ENCODE measurements around the gene METTL22.

The METTL22 gene

DNA sequence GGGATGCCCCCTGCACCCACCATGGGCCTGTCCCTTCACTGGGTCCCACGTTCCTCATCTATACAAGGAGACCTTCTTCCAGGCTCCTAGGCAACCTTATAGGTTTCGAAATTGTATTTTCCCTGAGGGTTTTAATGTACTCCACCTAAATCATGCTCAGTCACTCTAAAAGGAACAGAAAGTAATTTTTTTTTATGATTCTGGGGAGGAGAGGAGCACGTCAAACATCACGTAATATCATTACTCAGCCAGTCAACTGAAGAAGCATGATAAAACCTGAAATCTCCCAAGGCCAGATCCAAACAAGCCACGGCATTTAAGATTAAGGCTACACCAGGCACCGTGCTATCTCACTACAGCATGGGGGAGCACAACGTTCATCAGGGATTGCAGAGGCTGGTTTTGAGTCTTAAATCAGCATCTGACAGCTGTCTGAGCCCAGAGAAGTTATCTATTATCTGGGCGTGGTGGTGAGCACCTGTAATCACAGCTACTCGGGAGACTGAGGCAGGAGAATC, 27.3 kb upstream of the METTL22 start:
- no peak for DNase-seq

DNA sequence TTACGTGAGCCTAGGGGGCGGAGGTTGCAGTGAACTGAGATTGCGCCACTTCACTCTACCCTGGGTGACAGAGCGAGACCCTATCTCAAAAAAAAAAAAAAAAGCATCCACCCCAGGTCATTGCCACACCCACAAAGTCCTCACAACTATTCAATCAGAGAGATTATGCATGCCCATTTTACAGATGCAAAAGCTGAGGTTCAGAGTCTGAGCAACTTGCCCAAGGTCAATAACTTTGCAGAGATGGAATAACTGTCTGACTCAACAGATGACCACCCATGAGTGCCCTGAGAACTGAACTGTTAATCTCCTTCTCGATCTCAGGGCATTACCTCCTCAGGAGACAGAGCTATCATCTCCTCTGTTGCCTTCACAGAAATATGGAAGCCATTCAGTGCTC, 25.7 kb upstream of the METTL22 start:
- no peak for DNase-seq

DNA sequence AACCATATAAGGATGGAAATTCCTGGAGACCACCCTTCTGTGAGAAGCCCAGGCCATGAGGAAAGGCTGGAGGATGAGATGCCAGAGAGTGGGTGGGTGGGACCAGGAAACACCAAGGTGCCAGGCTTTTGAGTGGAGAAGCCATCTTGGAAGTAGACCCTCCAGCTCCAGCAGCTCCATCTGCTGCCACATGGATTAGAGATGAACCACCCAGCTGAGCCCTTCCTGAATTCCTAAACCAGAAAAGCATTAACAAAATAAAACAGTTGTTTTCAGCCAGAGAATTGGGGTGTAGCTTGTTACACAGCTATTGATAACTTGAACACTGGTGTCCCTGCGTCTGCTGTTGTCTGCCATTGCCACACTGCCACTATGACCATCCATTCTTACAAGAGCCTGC, 24.9 kb upstream of the METTL22 start:
- DNase-seq = no peak

DNA sequence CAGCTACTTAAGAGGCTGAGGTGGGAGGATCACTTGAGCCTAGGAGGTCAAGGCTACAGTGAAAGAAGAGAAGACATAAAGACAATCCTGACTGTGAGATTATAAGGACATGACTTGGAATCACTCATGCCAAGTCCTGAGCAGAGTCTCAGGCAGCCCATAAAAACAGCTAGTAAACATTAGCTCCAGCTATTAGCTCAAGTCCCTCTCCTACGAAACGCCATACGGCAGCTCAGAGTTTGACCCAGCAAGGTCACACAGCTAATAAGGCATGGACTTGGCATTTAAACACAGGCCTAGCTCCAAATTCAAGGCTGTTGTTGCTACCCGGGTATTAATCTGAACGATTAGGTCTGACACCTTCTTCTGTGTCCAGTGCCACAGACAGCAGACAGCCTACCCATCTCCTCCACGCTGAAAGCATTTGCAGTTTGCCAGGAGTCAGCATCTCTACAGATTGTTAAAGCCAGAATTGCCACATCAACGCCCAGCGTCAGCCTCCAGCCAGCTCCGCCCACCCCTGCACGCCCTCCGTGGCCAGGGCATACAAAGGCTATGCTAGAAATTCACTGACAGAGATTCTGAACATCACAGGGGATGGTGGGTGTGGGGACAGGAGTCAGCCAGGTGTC, 21.2 kb upstream of the METTL22 start:
- DNase-seq = no peak

DNA sequence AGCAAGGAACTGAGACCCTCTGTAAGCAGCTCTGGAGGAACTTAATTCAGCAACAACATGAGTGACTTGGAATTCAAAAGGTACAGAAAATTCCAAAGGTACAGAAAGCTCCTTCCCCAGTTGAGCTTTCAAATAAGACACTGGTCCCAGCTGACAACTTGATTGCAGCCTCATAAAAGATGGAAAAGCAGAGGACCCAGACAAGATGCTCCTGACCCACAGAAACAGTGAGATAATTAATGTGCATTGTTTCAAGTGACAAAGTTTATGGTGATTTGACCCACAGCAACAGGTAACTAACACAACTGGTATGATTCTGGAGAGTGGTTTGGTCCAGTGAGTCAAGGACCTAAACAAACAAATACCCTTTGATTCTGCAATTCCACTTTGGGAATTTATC, 15.9 kb upstream of the METTL22 start:
- DNase-seq = no peak

DNA sequence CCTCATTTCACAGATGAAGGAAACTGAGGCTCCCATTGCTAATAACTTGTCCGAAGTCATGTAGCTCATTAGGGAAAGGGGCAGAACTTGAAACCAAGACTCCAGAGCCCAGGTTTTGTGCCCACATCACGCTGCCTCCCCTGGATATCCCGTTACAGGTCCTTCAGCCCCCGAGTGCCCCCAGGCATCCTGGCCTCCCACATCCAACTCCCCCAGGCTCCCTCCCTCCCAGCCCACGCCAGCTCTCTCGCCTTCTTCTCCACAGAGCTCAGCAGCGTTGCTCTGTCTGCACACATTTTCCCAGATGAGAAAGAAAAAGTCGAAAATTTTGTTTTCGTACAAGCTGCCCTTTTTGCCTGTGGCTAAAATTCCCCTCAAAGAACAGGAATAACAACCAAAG, 14.3 kb upstream of the METTL22 start:
- no peak for DNase-seq

DNA sequence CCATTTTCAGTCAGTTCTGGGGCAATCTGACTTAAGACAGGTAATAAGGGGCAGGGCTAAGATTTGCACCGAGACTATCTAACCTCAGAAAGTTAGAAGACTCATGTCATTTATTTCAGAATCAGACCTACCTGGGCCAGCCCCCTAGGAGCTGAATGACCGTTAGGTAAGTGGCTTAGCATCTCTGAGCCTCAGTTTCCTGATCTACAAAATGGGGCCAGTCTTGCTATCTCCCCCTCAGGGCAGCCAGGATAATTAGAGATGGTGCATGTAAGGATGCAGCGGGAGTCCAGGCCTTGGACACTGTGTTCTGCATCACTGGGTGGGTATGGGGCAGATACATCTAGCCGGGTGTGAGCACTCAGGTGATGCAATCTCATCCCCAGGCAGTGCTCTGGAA, 10.4 kb upstream of the METTL22 start:
- no peak for DNase-seq

DNA sequence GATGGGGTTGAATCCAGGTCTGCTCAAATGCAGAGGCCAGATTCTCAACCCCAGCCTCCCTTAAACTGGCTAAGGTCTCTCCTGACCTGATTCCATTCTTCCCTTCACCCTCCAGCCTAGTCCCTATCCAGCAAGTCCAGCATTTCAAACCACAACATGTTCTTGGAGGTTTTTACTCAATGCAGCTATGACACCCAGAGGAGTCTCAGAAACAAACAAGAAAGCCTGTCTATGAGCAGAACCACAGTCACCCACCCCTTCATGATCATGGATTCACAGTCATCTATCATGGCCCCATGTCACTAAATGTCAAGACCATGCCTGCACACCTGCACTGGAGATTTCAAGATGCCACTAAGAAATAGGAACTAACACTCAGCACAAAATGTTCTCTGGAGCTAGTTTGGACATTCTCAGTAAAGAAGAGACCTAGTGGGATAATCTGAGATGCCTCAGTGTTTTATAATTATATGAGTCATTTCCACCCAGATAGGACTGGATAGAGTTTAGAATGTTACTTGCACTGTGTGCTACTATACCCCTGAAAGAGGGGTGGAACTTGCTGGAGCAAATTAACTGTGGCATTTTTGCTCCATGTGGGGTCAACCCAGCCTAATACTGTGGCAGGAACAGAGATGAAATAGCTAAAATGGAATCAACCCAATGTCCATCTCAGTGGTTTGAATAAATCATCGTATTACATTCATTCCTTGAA, 9.5 kb upstream of the METTL22 start:
- no peak for DNase-seq

DNA sequence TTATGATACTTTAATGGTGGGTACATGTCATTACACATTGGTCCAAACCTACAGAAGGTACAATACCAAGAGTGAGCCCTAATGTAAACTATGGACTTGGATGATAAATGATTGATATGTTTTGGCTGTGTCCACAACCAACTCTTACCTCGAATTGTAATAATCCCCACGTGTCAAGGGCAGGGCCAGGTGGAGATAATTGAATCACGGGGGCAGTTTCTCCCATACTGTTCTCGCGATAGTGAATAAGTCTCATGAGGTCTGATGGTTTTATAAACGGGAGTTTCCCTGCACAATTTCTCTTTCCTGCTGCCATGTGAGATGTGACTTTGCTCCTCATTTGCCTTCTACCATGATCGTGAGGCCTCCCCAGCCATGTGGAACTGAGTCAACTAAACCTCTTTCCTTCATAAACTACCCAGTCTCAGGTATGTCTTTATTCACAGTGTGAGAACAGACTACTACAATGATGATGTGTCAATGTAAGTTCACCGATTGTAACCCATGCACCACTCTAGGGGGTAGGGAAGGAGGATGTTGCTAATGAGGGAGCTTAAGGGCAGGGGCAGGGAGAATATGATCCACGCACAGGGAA, 7.0 kb upstream of the METTL22 start:
- no peak for DNase-seq

DNA sequence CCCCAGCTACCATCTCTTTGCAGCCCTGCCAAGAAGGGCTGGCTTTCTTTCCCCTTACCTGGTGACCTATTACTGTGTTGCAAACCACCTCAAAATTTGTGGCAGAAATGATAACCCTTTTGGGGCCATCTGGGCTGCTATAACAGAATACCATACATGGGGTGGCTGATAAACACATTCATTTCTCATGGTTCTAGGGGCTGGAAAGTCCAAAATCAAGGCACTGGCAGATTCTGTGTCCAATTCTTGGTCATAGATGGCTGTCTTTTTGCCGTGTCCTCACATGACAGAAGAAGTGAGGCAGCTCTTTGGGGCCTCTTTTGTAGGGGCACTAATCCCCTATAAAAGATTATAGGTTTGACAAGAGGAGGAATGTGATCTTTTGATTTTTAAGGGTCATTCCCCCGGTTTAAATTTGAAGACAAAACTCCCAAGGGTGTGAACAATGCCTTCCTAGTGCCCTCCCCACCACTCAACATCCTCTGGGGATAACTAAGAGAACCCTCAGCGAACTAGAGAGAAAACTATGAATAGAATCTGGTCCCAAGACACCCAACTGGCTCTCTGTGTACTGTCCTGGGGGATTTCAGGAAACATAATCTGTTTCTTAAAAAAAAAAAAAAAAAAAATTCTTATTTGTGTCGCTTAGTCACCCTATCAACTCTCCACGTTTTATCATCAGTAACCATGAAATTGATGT, 1.7 kb upstream of the METTL22 start:
- peak; percentile 21 for DNase-seq

DNA sequence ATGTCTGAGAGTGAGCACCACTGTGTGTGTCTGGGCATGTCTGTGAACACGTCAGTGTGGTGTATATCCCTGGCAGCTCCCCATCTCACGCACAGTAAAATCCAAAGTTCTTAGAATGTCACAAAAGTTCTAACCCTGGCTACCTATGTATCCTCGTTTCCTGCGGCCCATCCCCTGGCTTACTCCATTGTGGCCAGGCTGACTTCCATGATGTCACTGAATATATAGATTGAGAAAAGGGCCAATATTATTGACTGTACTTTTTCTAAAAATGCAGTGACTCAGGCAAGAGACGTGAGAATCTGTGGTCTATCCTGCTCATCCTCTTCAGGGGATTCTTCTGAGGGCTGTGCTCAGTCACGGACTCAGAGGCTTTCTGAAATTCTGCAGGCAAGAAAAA, 963 bp upstream of the METTL22 start:
- no peak for DNase-seq

DNA sequence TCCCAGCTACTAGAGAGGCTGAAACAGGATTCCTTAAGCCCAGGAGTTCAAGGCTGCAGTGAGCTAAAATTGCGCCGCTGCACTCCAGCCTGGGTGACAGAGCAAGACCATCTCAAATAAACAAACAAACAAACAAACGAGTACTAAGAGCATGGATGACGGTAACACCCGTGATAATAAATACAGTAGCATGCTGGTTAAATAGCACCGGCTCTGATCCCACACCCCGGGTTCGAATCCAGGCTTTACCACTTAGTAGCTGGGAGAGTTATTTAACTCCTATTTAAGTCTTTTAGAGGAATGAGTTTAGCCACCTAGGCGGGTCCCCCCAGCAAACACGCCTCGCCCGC, 301 bp upstream of the METTL22 start:
- DNase-seq = no peak

DNA sequence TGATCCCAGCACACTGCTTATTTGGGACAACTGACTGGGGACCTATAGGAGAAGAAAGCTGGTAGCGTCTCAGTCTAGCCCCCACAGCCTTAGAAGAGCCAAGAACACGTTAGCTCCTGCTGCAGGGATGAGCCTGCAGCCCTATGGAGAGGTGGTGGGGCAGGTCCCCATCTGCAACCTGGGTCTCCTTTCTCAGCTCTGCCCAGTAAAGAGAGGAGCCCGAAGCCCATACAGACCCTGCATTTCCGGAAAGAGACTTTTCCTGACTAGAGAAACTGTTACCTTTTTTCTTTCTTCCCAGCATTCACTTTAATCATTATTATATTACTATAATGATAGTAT, 788 bp downstream of the METTL22 start:
- DNase-seq = no peak

DNA sequence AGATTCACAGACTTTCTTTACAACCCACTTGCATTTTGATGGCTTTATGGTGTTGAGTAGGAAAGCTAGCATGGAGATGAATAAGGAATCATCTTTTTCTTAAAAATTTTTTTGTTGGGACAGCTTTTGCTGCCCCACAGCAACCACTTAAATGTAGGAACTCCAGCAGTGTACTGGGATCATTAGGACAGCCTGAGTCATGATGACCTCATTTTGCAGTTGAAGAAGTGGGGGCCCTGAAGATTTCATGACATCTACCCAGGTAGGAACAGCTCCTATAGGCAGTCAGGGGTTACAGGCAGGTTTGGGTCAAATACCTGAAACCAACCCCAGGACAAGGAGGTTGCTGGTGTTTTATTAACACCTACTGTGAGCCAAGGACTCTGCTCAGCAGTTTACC, 2.1 kb downstream of the METTL22 start:
- no peak for DNase-seq

DNA sequence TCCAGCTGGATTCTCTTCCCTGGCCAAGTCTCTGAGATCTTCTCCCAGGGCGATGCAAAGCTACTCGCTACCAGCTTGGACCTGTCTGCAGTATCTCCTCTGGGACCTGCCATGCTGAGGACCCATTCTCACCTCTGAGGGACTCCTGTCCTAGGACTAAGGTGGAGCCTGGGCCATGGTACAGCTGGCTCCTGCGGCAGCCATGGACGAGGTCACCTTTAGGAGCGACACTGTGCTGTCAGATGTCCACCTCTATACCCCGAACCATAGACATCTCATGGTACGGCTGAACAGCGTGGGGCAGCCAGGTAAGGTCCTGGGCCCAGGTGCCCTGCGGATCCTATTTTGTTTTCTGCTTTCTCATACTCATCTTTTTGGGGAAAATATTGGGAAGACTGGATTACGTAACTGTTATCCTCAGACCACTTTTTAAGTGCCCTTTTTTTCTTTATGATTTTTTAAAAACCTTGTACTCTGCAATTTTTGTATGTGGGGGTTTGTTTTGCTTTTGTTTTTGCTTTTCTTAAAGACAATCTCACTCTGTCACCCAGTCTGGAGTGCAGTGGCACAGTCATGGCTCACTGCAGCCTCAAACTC, 4.1 kb downstream of the METTL22 start:
- DNase-seq = no peak

DNA sequence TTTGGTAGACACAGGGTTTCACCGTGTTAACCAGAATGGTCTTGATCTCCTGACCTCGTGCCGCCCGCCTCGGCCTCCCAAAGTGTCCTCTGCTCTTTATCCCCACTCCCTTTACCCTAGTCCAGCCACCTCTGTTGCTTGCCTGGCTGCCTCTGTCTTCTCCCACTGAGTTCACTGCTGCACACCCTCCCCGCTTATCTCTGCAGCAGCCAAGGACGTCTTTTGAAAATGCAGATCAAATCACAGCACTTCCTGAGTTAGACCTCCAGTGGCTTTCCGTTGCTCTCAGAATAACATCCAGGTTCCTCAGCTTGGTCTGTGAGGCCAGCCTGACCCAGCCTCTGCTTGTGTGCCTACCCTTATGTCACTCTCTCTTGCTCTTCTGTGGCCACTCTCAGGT, 5.4 kb downstream of the METTL22 start:
- no peak for DNase-seq

DNA sequence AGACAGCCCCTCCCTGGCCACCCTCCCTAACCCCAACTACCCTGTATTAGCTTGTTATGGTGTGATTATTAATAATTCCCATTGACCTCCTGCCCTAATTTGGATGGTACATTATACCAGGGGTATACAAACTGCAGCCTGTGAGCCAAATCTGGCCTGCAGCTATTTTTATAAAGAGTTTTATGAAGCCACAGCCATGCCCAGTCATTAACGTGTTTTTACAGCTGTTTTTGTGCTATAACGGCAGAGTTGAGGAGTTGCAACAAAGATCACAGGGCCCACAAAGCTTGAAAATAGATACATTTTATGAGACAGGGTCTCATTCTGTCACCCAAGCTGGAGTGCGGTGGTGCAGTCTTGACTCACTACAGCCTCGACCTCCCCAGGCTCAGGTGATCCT, 6.0 kb downstream of the METTL22 start:
- DNase-seq = no peak

DNA sequence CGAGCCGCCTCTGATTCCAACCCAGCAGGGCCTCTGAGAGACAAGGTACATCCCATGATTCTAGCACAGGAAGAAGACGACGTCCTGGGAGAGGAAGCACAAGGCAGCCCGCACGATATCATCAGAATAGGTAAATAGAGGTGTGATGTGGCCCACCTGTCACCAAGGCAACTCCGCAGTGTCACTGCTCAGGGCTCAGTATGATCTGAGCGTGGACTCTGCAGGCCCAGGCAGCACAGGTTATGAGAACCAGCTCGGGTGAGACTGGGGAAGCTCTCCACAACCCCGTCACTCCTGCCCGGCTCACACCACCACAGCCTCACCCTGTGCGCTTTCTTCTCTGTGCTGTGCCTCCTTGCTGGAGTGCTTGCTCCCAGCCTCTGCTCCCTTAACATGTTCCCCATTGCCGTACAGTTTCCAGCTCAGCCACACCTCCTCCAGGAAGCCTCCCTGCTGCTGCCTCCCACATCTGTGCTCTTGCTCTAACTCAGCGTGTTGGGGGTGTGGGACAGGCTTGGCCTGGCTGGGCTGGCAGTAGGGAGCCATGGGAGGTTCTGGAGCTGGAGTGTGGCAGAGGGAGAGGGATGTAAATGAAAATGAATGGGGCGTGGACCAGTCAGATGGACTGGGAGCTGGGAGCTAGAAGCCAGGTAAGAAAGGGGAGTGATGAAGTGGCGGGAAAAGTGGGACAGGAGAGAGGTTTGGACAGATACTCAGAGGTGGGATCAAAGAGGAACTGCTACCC, 7.7 kb downstream of the METTL22 start:
- no peak for DNase-seq

DNA sequence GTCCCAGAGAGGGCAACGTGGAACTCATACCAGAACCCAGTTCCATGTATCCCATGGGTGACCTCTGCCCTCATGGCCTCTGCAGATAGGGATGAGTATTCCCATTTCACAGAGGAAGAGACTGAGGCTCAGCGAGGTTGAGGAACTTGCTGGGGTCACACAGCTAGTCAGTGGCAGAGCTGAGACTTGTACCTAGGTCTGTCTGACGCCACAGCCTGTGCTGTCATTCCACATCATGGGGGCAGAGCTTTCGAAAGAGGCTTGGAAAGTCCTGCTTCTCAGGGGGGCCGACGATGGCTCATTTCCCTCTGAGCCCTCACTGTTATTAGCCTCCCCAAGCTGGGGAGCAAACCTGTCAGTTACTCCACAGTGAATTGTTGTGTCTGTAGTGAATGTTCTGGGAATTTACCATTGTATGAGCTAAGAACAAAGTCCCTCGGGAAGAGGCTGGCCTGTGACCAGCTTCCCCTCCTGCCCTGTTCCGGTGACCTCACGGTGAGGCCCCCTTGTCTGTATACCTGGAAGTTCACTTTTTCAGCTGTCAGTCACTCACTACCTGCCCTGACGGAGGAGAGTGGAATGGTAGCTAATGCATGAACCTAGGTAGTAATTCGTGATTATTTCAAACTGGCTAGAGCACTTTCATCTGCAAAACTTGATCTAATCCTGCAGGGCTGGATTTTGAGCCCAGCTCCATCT, 8.9 kb downstream of the METTL22 start:
- no peak for DNase-seq

DNA sequence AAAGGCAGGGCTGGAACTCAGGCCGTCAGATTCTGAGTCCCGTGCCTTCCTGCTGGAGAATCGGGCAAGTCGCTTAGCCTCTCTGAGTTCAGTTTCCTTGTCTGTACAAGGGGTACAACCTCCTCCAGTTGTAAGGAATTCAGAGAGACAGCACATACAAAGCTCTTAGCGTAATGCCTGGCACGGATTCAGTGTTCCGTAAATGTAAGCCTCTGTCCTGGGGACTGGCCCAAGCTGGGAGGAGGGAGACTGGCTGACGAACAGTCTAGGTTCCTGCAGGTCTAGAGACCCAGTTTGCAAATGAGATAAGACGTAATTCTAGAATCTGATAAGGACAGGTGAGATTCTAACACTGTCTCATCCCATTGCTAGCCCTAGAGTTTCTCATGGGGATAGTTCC, 9.9 kb downstream of the METTL22 start:
- DNase-seq = no peak

DNA sequence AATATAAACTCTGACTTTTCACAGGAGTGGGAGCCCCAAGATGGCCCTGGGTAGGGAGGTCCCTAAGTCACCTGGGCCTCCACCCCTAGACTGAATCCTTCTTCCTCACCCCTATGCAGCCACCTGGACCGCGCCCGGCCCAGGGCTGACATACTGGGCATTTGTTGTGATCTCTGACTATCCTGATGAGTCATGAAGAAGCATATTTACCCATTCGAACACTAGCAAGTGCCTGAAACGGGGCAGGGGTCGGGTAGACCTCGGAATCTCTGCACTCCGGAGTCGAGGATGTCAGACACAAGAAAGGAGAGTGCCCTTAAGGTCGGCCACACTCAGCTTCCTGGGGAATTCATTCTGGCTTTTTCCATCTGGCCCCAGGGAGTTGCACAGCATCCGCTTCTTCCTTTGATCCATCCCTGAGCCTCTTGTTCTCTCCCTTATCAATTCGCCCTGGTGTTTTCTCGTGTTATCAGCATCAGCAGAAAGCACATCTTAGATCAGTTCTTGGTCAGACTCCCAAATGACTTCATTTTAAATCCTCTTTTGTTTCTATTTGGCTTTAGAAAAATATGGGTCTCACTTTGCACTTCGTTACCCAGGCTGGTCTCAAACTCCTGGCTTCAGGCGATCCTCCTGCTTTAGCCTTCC, 10.4 kb downstream of the METTL22 start:
- no peak for DNase-seq
